Head of caudate nucleus (tissue), 42 donors: ENCODE results near the gene PDE4B.
A peak's percentile ranks its signal among the peaks of the same experiment; 100 is the strongest.

Experiments used
- DNase-seq, 42 donors: peaks; one replicate each; pipeline versions ENCODE4 v3.0.0 to v3.0.0-alpha.2; 2020 to 2021; ENCODE audit warnings: mixed read lengths in 7 of 42
- intact Hi-C: fragments of 100-400 bp; cut with DNase I; formaldehyde crosslinking; loops from one replicate; pipeline ENCODE4 v1.15.0; 2022

The PDE4B gene

DNA sequence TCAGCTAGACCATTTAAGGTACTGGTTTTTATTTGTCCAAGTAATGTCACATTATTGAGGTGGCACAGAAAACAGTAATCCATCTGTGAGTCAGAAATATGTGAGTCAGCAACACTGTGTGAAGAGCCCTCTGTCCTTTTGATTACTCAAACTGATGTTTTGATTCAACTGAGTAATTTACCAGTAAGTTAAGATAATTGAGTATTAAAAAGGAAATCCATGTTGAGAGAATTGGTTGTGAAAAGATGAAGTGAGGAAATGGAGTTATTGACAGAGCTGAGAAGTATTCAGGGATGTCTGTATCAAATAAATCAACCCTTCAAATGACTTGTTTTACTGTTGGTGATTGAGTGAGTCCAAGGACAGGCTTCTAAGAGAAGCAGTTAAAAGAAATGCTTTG, 438.5 kb downstream of the PDE4B start:
- DNase-seq, result no peak
- intact Hi-C loops, result no loop called here

DNA sequence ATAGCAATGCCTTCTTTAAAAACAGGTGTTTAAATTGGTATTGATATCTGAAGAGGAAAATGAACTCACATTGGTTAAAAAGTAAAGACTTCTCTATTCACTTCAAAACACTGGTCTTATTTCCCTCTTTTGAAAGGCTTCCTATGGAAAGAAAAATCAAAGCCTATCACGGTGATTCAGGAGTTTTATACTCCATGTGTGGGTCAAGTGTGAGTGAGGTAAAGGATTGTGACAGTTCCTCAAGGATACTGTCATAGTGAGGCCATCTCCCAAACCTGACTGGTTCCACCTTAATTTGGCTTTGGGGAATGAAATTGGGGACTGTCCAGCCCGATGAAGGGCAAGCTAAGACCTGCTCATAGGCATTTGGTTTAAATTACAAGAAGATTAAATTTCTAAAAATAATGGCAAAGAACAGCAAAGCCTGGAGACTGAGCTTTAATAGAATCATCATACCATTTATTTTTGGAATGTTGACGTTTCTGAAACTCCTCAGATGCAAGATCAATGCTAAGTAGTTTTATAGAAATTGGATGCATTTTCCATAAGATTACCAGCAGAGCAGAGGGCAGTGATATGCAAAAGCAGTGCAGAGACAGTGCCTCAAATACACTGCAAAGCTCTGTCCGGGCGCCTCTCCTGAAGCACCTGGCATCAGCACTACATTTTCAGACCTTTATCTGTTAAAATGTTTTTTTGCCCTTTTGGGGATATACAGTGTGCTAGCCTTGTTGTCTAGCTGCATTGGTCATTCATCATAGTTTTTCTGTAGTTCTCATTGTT, 439.2 kb downstream of the PDE4B start:
- intact Hi-C loops, result no loop called here
- DNase-seq, result no peak

DNA sequence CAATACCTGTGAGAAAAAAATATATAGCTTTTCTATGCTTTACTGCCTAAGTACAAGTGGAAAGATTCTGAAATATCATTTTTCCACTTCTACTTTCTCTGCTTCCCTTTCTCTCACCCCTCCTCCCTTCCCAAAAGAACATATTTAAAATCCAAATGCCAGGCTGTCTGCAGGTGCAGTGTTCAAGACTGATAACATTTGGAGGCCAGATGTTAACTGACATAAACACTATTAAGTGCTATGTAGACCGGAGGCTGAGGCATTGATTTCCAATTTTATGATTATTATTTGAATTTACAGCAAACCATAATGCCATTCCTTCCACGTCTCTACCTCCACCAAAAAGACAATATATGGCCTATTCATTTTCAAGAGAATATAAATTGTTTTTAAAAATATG, 444.3 kb downstream of the PDE4B start:
- intact Hi-C loops, result no loop called here
- DNase-seq, result no peak

DNA sequence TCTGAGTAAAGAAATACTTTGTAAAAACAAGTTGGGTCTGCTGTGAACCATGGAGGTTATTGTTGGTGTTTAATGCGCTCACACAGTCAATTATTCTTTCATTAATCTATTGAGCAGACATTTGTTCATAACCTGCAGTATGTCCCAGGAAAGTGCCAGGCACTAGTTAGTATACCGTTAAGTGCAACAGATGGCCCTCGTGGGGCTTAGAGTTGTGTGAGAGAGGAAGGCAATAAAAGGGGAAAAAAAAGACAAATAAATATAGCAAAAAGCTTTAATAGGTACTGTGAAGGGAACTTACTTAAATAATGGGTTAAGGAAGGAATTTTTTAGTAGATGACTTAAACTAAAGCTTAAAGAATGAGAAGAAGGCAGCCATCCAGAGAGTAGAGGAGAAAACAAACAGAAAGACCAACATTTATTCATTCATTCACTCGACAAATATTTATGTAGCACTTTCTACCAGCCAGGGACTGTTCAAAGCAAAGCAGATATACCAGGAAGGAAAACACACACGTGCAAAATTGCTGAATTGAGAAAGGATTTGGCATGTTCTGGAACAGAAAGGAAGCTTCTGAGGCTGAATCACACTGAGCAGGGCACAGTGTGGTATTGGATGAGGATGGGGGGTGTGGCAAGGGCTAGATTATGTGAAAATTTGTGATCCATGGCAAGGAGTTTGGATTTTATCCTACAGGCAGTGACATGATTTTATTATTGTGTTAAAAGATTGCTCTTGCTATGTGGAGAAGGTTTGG, 445.2 kb downstream of the PDE4B start:
- intact Hi-C loops, result no loop called here
- DNase-seq, result no peak

DNA sequence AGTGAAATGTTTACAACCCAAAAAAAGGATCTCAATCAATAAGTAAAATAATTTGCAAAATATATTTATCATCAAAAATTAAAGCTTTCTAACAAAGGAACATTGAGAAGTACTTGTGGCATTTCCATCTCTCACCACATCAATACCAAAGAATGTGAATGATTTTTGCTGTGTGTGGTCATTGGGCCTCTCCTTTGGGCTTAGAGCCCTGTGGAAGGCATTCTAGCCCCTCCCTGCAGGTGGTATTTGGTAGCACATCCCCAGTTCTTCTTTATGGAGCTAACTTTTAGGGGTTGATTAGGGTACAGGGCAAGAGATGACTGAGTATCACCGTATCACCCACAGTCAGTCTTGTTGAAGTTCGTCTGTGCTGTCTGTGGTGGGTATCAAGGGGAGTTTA, 447.1 kb downstream of the PDE4B start:
- intact Hi-C loops, result loop anchor here (5.0 to 10.0 kb wide), 2 partner anchors 68 to 245 kb away; no protein-coding TSS in a partner anchor
- no peak for DNase-seq

DNA sequence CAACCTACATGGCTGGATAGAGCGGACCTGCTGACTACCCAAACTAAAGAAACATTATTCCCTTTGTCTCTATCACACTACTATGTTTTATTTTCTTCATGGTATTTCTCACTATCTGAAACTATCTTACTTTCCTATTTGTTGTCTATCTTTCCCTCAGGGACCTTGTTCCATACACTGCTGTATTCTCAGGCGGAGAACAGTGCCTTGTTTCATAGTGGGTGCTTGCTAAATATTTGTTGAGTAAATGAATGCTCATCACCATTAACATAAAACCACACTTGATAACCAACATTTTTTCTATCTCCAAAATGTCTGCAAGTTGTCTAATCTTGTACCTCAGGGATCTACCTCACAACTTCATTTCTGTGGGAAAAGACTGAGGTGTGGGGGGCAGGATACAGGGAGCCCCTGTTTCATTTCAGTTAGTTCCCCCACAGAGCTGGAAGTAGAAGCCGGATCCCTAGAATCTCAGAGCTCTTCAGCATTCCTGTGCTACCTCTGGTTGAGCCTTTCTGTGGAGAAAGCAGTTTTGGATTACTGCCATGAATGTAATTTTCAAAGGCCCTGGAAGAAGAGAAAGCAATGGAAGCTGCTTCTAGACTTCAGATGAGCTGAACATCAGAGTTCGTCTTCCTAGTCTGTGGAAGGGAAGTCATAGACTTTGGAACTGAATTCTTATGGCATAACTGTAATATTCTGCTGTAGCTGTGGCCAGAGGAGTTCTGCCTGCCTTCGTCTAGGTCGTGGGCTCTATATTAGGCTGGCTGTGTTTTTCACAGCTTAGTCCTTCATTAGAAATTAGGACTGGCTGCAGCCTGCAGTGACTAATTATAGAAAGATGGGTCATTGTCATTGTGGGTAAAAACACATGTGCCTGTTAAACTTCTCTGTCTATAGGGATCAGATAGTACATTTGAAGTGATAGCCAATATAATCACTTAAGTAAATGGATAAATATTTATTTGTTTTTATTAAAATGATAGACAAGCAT, 448.1 kb downstream of the PDE4B start:
- intact Hi-C loops, result loop anchor here (5.0 to 10.0 kb wide), 2 partner anchors 68 to 246 kb away; no protein-coding TSS in a partner anchor
- no peak for DNase-seq

DNA sequence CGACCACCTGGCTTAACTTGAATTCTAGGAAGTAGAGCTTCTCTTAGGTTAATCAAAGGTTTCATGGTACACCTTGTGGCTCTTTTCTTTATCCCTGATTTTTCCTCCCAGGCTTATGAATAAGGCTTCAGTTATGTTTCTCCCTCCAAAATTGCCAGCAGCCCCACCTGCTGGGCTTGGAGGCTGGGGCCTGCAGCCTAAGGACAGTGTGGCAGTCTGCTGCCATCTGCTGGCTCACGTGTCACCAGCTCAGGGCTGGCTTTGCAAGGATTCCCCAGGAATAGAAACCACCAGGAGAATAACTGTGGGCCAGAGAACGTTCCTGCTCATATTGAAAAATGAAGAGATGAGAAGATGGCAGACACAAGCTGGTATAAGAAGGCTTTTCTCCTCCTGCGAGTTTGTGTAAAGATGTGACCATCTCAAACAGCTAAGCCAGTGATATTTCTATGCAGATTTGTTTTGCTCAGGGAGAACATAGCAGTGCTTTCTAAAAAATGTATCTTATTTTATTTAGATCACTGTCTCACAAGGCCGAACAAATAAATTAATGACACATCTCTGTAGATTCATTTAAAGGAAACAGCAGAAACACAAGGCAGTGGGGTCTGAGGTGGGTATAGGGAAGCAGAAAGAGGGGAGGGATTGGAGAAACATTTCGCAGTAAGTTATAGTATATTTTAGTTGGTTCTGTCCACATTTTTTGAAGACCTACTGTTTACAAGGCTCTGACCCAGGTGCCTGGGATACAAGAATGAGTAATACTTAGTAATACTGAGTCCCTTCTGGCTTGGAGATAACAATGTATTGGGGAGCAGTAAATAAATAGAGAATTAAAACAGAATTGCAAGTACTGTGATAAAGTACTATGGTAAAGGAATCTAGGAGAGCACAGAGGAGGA, 450.2 kb downstream of the PDE4B start:
- peak; percentile 83 to 97 (median 92) for DNase-seq
- intact Hi-C loops, result loop anchor here (5.0 to 10.0 kb wide), 2 partner anchors 71 to 248 kb away; no protein-coding TSS in a partner anchor

DNA sequence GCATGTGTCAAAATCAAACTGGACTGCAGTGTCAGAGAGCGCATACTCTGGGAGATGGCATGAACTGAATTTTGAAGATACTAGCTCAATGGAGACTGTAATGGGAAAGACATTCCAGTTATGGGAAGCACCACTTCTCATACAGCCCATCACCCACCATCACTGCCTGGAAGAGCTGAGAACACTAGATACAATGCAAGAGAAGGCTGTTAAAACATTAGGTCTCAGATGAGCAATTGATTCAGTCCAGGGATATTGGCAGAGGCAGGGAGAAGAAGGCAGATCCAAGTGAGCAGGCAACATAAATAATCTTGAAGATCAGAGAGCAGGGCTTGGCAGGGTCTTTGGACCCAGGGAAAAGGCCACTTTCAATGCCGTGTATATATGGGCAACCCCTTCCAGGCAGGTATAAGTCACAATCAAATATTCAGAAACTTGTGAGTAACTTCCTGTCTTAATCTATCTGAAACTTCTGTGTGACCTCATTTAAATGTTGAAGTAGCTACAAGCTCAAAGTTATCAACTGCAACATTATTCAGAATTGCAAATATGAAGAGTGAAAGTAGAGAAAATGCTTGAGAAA, 450.9 kb downstream of the PDE4B start:
- DNase-seq, result no peak
- intact Hi-C loops, result loop anchor here (2.0 to 10.0 kb wide), 3 partner anchors 71 to 285 kb away; no protein-coding TSS in a partner anchor

DNA sequence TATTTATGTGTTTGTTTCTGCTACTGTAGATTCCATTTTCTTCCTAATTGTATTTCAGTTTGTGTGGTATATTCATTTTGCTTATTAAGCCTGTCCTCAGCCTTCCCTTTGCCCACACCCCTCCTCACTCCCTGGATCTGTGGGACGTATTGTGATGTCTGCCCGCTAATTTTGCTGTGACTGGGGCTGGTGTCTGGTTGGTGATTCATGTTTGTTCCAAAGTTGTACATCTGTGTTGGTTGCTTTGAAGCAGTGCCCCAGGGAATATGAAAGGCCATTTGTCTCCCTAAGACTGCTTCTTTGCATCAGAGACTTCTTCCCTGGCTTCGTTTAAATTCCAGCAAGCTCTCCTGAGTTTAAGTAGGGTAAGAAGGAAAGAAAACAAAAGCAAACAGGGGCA, 451.7 kb downstream of the PDE4B start:
- DNase-seq, result peak; percentile 41 to 92 (median 80)
- intact Hi-C loops, result loop anchor here (2.0 to 10.0 kb wide), 3 partner anchors 72 to 286 kb away; no protein-coding TSS in a partner anchor

DNA sequence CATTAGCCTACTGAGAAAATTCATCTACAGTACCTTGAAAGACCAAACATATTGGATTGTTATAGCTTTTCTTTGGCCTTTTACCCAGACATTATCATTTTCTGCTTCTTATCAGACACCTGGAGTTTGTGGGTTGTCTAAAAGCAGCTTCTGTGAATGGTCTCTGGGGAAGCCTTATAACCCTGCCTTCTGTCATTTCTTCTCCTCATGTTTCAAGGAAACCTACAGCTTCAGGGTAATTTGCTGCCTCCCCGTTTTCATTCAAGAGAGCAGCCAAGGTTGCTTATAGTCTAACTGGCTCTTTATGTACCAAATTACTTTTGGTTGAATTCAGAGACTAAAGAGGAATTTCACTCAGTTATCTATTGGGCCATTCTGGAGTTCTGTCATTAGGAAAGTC, 453.0 kb downstream of the PDE4B start:
- intact Hi-C loops, result loop anchor here (2.0 to 10.0 kb wide), 2 partner anchors 251 to 287 kb away; no protein-coding TSS in a partner anchor
- DNase-seq, result no peak

DNA sequence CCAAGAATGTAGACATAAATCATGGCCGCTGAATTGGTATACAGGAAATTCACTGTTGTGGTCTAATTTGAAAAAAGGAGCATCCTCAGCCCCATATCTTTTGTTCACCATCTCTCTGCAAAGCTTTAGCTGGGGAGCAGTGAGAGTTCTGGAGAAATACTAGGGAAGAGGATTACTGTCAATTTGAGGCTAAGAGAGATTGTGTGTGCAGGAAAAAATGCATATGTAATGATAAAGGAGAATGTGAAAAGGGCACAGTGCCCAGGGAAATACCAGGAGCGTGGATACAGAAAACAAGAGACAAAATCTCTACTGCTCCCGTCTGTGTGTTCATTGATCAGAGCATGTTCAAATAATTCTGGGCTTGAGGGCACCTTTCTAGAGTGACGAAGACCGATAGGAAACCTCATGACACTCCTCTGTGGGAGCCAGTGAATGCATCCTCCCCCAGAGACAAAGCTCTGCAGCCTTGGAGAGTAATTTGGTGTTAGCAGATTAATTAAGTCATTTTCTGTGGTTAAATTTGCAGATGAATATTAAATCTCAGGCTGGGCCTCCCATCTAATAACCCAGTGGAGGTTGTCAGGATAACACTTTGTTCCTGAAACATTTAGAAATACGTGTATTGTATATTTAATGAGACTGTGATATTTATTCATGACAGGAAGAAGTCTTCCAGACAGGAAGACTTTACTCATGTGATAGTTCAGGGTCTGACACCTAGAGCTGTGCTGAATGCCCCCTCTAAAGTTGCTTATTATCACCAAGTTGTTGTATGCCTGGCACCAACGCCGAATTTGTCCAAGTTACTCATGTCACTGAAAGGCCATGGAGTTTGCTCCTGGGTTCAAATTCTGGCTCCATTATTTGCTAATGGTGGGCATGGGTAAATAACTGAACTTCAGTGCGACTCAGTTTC, 453.9 kb downstream of the PDE4B start:
- intact Hi-C loops, result loop anchor here (10.0 kb wide), 1 partner anchor 252 kb away; no protein-coding TSS in a partner anchor
- DNase-seq, result no peak

DNA sequence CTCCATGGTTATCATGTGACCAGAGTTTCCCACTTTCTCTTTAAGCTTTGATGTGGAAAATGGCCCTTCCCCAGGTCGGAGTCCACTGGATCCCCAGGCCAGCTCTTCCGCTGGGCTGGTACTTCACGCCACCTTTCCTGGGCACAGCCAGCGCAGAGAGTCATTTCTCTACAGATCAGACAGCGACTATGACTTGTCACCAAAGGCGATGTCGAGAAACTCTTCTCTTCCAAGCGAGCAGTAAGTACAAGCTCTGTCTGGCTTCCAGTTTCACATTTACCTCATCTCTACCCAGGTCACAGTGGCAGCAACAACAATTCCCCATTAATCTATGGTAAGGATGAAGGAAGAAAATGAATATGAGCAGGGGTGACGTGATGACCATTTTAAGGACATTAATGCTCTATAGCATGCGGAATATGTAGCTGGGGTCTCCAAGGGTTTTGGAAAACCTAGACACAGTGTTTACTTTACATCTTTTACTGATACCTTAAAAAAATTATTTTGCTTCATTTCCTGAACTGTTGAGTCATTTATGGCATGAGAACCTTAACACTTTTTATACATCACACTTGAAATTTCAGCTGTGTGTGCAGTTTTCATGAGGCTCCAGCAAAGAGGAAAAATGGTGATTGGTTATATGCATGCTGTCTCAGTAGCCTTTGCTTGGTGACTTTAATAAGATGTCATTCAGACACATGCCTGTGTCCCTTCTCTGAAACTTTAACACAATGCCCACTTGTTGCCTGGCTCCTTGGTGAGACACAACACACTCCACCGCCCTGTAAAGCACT, 454.9 kb downstream of the PDE4B start:
- no peak for DNase-seq
- intact Hi-C loops, result loop anchor here (10.0 kb wide), 1 partner anchor 253 kb away; no protein-coding TSS in a partner anchor

DNA sequence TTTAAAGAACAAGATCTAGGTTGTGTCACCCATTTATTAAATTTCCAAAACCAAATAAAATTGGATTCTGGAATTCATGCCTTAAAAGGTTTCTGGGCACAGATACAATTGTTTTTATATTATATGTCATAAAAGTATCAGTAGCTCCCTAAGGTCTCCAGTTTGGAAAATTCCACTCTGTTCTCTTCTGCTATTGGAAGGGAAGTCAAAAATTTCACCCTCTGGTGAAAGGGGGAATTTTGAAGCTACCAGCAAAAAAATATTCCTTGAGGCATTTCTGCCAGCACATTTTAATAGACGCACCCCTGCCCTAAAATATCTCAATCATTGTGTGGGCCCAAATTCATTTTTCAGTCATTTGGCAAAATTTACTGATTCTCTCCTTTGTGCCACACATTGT, 455.6 kb downstream of the PDE4B start:
- intact Hi-C loops, result loop anchor here (10.0 kb wide), 1 partner anchor 253 kb away; no protein-coding TSS in a partner anchor
- DNase-seq, result no peak

DNA sequence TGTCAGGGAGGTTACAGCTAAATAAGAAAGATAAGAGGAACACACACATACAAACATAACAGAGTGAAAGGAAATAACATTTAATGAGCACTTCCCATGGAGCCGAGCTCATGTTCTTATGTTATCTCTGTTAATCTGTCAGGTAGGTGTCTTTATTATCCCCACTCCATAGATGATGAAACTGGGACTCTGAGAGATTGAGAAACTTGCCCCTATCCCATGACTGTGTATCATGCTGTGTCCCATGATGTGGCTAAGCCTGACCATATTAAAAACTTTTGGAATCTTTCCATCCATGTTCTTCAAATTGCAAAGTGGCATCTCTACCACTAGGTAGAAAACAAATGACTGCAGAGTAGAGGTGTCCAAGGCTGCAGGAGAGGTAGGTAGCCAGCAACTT, 456.1 kb downstream of the PDE4B start:
- no peak for DNase-seq
- intact Hi-C loops, result loop anchor here (10.0 kb wide), 1 partner anchor 254 kb away; no protein-coding TSS in a partner anchor

DNA sequence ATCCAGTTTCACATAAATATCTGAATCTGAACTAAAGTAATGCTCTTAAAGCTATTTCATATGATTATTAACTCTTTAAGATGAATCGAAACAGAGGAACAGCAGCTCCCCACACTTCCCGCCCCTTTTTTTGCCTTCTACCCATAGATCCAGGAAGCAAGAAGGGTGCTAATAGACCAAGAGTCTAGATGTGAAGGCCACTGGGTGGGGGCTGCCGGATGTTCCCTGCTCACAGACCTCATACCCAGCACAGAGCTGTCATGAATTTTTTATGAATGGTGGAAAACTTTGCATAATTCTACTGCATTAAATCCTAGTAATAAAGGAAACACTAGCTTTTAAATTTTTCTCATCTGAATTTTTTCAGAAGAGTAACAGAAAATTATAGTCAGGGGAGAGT, 457.4 kb downstream of the PDE4B start:
- intact Hi-C loops, result loop anchor here (5.0 kb wide), 1 partner anchor 197 kb away; no protein-coding TSS in a partner anchor
- no peak for DNase-seq
